ENCODE measurements around the gene RAB11B. TPM values are rescaled to one million over a fixed set of nuclear protein-coding genes. Genes with fewer than 3 reads are reported as not detected.

RAB11B gene
- total and polyA plus RNA-seq, 9 of the 15 experiments (the other 6 are each of a cell fraction or from before 2014, with no cell fraction given) = 0.74 to 71.0 (median 13.8) TPM

DNA sequence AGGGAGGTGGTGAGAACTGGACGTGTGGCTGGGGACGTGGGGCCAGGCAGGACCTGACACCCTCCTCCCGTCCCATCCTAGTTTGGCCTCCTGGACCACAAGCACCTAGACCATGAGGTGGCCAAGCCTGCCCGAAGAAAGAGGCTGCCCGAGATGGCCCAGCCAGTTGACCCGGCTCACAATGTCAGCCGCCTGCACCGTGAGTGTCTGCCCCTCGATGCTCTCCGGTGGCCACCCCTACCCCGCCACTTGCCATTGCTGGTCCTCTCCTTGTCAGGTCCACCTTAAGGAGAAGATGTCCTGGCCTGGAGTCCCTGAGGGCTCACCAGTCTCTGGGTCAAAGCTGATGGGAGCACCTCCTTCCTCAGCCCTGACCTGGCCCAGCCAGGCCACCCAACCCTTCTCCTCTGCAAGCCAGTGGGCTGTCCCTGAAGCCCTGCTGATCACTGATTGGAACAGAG is 24.0 kb upstream of the RAB11B start:
- Histone ChIP-seq H3K9me3 (replicated peaks; ENCODE audit: control insufficient read depth, insufficient read depth, low read depth, low read length) (no peaks in the 10 kb centered on the region), H3K4me3 (no peak overlapping the region), H3K4me1 (replicated peaks in 1 of 2; ENCODE audit: control insufficient read depth in 2 of 2, insufficient read depth in 2 of 2, low read length in 2 of 2) (peaks cover 20 to 48% of the 10 kb centered on the region in 2 experiments), H3K27ac (ENCODE audit: extremely low read depth, low read depth, low read length) (no peak overlapping the region), H3K79me2 (ENCODE audit: control insufficient read depth, insufficient read depth, low read length) (no peaks in the 10 kb centered on the region), H3K36me3 (ENCODE audit: control insufficient read depth, insufficient read depth, low read length) (no peaks in the 10 kb centered on the region), H3K4me2 (ENCODE audit: insufficient read depth, low read length) (no peak overlapping the region), H3K27me3 (ENCODE audit: control insufficient read depth in 2 of 2, insufficient read depth in 2 of 2, low read length in 2 of 2) (peaks cover 0 to 19% of the 10 kb centered on the region in 2 experiments; a peak in 2 of 5 replicates), H2AFZ (ENCODE audit: low read depth, low read length) (no peak overlapping the region), H3K9ac (ENCODE audit: insufficient read depth in 1 of 2, low read depth in 2 of 2, low read length in 2 of 2) (peak overlapping the region in 1 of 2 experiments; percentile 45; a peak in 1 of 4 replicates), H4K20me1 (replicated peaks; ENCODE audit: control insufficient read depth, insufficient read depth, low read length) (no peaks in the 10 kb centered on the region), H3K9me1 (ENCODE audit: control insufficient read depth, insufficient read depth, low read length) (no peaks in the 10 kb centered on the region)
- intact Hi-C loops (cut with micrococcal nuclease) = no loop called here
- DNase-seq (ENCODE audit: extremely low read depth in 1 of 4, low spot score in 3 of 4) = peak in 2 of 4 experiments; percentile 13 to 15
- peak; percentile 46 for FAIRE-seq
- ChIA-PET POLR2A (interaction anchor here (1.6 kb wide), 1 partner anchor 13 kb away, joined by 4 read pairs; no protein-coding TSS in a partner anchor), CTCF (ENCODE audit: low intra/inter-chr PET ratio) (no interaction called here)
- in situ Hi-C loops (cut with MboI) = no loop called here
- no TSS peak for BruUV-seq (replicated peaks)
- ATAC-seq = 0 out of 3 replicates have a peak, but pooled peaks have one; percentile 12
- 26% methylated on average over 11 of the region's 11 CpGs for WGBS (ENCODE audit: insufficient coverage, low coverage, missing lambda C conversion rate)
- TF ChIP-seq, protein P1, sequence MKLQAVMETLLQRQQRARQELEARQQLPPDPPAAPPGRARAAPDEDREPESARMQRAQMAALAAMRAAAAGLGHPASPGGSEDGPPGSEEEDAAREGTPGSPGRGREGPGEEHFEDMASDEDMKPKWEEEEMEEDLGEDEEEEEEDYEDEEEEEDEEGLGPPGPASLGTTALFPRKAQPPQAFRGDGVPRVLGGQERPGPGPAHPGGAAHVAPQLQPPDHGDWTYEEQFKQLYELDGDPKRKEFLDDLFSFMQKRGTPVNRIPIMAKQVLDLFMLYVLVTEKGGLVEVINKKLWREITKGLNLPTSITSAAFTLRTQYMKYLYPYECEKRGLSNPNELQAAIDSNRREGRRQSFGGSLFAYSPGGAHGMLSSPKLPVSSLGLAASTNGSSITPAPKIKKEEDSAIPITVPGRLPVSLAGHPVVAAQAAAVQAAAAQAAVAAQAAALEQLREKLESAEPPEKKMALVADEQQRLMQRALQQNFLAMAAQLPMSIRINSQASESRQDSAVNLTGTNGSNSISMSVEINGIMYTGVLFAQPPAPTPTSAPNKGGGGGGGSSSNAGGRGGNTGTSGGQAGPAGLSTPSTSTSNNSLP (IDR thresholded peaks at IDR 0.05; ENCODE audit: borderline replicate concordance, low read depth, low read length) = no peak
- peak; percentile 55; the same call in 1 of the 2 replicates for TF ChIP-seq ZNF263 (CRISPR knock-in tag; IDR thresholded peaks at IDR 0.05; ENCODE audit: borderline replicate concordance)

DNA sequence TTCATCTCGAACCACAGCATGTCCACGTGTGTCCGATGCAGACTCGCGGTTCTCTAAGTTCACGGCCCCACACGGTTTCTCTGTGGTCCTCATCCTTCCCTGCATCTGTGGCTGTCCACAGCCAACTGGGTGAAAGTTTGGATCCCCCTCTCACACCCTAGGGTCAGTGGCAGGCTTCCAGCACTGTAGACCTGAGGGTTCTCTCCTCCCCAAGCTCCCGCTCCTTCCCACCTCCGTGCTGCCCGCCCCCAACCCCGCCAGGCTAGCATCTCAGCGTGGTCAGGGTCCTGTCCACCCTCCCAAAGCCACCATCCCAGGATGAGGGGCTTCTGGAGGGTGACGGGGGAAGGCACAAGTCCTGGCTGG is 23.2 kb upstream of the RAB11B start:
- H4K20me1 ChIP-seq (replicated peaks; ENCODE audit: control insufficient read depth, insufficient read depth, low read length) = no peaks in the 10 kb centered on the region
- H3K27ac ChIP-seq (ENCODE audit: extremely low read depth, low read depth, low read length) = no peak overlapping the region
- no TSS peak for BruUV-seq (replicated peaks)
- H2AFZ ChIP-seq (ENCODE audit: low read depth, low read length) = peak overlapping the region; percentile 44
- peaks cover 0 to 17% of the 10 kb centered on the region in 2 experiments; a peak in 2 of 5 replicates for H3K27me3 ChIP-seq (ENCODE audit: control insufficient read depth in 2 of 2, insufficient read depth in 2 of 2, low read length in 2 of 2)
- H3K4me3 ChIP-seq = no peak overlapping the region
- H3K79me2 ChIP-seq (ENCODE audit: control insufficient read depth, insufficient read depth, low read length) = no peaks in the 10 kb centered on the region
- H3K9me3 ChIP-seq (replicated peaks; ENCODE audit: control insufficient read depth, insufficient read depth, low read depth, low read length) = no peaks in the 10 kb centered on the region
- intact Hi-C loops (cut with micrococcal nuclease) (no loop called here), in situ Hi-C loops (cut with MboI) (no loop called here)
- 0 out of 4 replicates have a peak overlapping the region, but pooled peaks of 1 of the 2 experiments have one; percentile 43 for H3K9ac ChIP-seq (ENCODE audit: insufficient read depth in 1 of 2, low read depth in 2 of 2, low read length in 2 of 2)
- ATAC-seq (no peak), FAIRE-seq (no peak), DNase-seq (ENCODE audit: extremely low read depth in 1 of 4, low spot score in 3 of 4) (peak in 1 of 4 experiments; percentile 14)
- H3K4me2 ChIP-seq (ENCODE audit: insufficient read depth, low read length) = peak overlapping the region; percentile 18
- no peaks in the 10 kb centered on the region for H3K36me3 ChIP-seq (ENCODE audit: control insufficient read depth, insufficient read depth, low read length)
- ChIA-PET POLR2A (interaction anchor here (1.2 kb wide), 1 partner anchor 15 kb away, joined by 4 read pairs; no protein-coding TSS in a partner anchor), CTCF (ENCODE audit: low intra/inter-chr PET ratio) (interaction anchor here (1.4 kb wide), 1 partner anchor 13 kb away, joined by 3 read pairs; no protein-coding TSS in a partner anchor)
- WGBS (ENCODE audit: insufficient coverage, low coverage, missing lambda C conversion rate) = 37% methylated on average over 11 of the region's 13 CpGs
- H3K9me1 ChIP-seq (ENCODE audit: control insufficient read depth, insufficient read depth, low read length) = no peaks in the 10 kb centered on the region
- no peak for TF ChIP-seq CREBBP (IDR thresholded peaks at IDR 0.05; ENCODE audit: low read depth, low read length)
- TF ChIP-seq POLR2G (IDR thresholded peaks at IDR 0.05; ENCODE audit: low read depth, low read length) = 0 out of 2 replicates have a peak, but pooled peaks have one; percentile 26
- TF ChIP-seq KDM5B (IDR thresholded peaks at IDR 0.05; ENCODE audit: insufficient replicate concordance, low read depth, low read length) = peak; percentile 18
- H3K4me1 ChIP-seq (replicated peaks in 1 of 2; ENCODE audit: control insufficient read depth in 2 of 2, insufficient read depth in 2 of 2, low read length in 2 of 2) = peaks cover 24 to 55% of the 10 kb centered on the region in 2 experiments

All from K562 (cell line).